MCF 10A (cell line): ENCODE data around the gene ORC4. TPM values are rescaled to one million over a fixed set of nuclear protein-coding genes. Genes with fewer than 3 reads are reported as not detected.
A peak's percentile ranks its signal among the peaks of the same experiment; 100 is the strongest.

Experiments used
- BruUV-seq: library from RNA; stranded (reverse); fragments of 400-500 nt; replicated peaks from 2 replicates; lab custom pipeline; 2021; lab: Mats Ljungman, UMichigan
- CTCF ChIA-PET: fragments of 300-600 bp; sonication (Branson Sonifier 250); formaldehyde crosslinking; extraction: SDS; loops from one replicate; lab custom pipeline; 2021; ENCODE audit warnings: antibody characterized with exemption, inconsistent platforms; lab: Yijun Ruan, JAX
- POLR2A ChIA-PET: fragments of 300-600, 350-650 bp; sonication (Branson Sonifier 250); formaldehyde crosslinking; extraction: SDS; loops from one replicate; lab custom pipeline; 2020; ENCODE audit warnings: antibody characterized with exemption, inconsistent platforms; lab: Yijun Ruan, JAX
- DNase-seq: peaks from one replicate; pipeline ENCODE4 v3.0.0-alpha.2; 2018; ENCODE audit not compliant: unreplicated experiment
- H3K27ac Mint-ChIP-seq: one replicate; pipeline ENCODE4 v1.8.0; 2022; ENCODE audit warnings: mild to moderate bottlenecking, low read depth, mixed read lengths; ENCODE audit not compliant: unreplicated experiment
- H3K27me3 Mint-ChIP-seq: one replicate; pipeline ENCODE4 v1.8.0; 2022; ENCODE audit warnings: mixed read lengths; ENCODE audit not compliant: insufficient read depth, unreplicated experiment
- H3K36me3 Mint-ChIP-seq: one replicate; pipeline ENCODE4 v1.8.0; 2022; ENCODE audit warnings: mild to moderate bottlenecking, moderate library complexity, mixed read lengths; ENCODE audit not compliant: insufficient read depth, unreplicated experiment
- H3K4me1 Mint-ChIP-seq: one replicate; pipeline ENCODE4 v1.8.0; 2022; ENCODE audit warnings: mixed read lengths; ENCODE audit not compliant: insufficient read depth, unreplicated experiment
- H3K4me3 Mint-ChIP-seq: one replicate; pipeline ENCODE4 v1.8.0; 2022; ENCODE audit warnings: mild to moderate bottlenecking, moderate library complexity, mixed read lengths; ENCODE audit not compliant: unreplicated experiment
- H3K9me3 Mint-ChIP-seq: one replicate; pipeline ENCODE4 v1.8.0; 2022; ENCODE audit warnings: mixed read lengths; ENCODE audit not compliant: unreplicated experiment
- CTCF ChIP-seq: fragments of 200-600 bp; IDR thresholded peaks from one replicate; pipeline ENCODE4 v1.8.0; 2022; ENCODE audit warnings: antibody characterized with exemption, mild to moderate bottlenecking; ENCODE audit not compliant: unreplicated experiment
- intact Hi-C: fragments of 100-400 bp; cut with micrococcal nuclease; formaldehyde crosslinking; loops from 2 replicates; pipeline ENCODE4 v1.14.1; 2022
- total RNA-seq: library from RNA; stranded (reverse); gene quantifications from 2 replicates; pipeline ENCODE4 v1.2.3, GENCODE V29; 2022

The ORC4 gene
- total RNA-seq, 1 experiment from 2014 or later, result 53.3 TPM

- no peaks in the 10 kb centered on the region for H3K4me1 Mint-ChIP-seq
- H3K36me3 Mint-ChIP-seq, result no peaks in the 10 kb centered on the region
- H3K27me3 Mint-ChIP-seq, result no peaks in the 10 kb centered on the region
- H3K27ac Mint-ChIP-seq, result no peak overlapping the region
- H3K9me3 Mint-ChIP-seq, result no peaks in the 10 kb centered on the region
- DNase-seq, result no peak
- TF ChIP-seq CTCF, result no peak
- CTCF ChIA-PET, result no interaction called here
- no peak overlapping the region for H3K4me3 Mint-ChIP-seq
- POLR2A ChIA-PET, result no interaction called here
- intact Hi-C loops, result no loop called here
- no TSS peak for BruUV-seq
These were observed 28.1 kb upstream of the ORC4 start for GRCh38 chr2:148048475-148049221.

- DNase-seq, result no peak
- H3K4me3 Mint-ChIP-seq, result no peak overlapping the region
- no peaks in the 10 kb centered on the region for H3K4me1 Mint-ChIP-seq
- H3K27ac Mint-ChIP-seq, result no peak overlapping the region
- intact Hi-C loops, result no loop called here
- ChIA-PET POLR2A (interaction anchor here (0.6 kb wide), 1 partner anchor 344 kb away, joined by 3 read pairs; no protein-coding TSS in a partner anchor), CTCF (no interaction called here)
- H3K9me3 Mint-ChIP-seq, result no peaks in the 10 kb centered on the region
- TF ChIP-seq CTCF, result no peak
- peaks cover 1% of the 10 kb centered on the region for H3K36me3 Mint-ChIP-seq
- TSS peak; percentile 12 for BruUV-seq
- H3K27me3 Mint-ChIP-seq, result no peaks in the 10 kb centered on the region
These were observed 26.3 kb upstream of the ORC4 start for GRCh38 chr2:148046802-148047201.

- CTCF ChIA-PET, result no interaction called here
- Mint-ChIP-seq H3K27ac (no peak overlapping the region), H3K27me3 (no peaks in the 10 kb centered on the region), H3K4me3 (no peak overlapping the region), H3K4me1 (no peaks in the 10 kb centered on the region), H3K9me3 (no peaks in the 10 kb centered on the region), H3K36me3 (peaks cover 6% of the 10 kb centered on the region)
- BruUV-seq, result no TSS peak
- intact Hi-C loops, result no loop called here
- POLR2A ChIA-PET, result interaction anchor here (0.5 kb wide), 1 partner anchor 69 kb away, joined by 3 read pairs; no protein-coding TSS in a partner anchor
- no peak for DNase-seq
- no peak for TF ChIP-seq CTCF
These were observed 23.8 kb upstream of the ORC4 start for GRCh38 chr2:148044322-148044721.

GRCh38 chr2:148042219-148042618 lies 21.7 kb upstream of the ORC4 start:
- H3K9me3 Mint-ChIP-seq, result no peaks in the 10 kb centered on the region
- no TSS peak for BruUV-seq
- peaks cover 6% of the 10 kb centered on the region for H3K36me3 Mint-ChIP-seq

More at GRCh38 chr2:148042219-148042618, 21.7 kb upstream of the ORC4 start:
- H3K27me3 Mint-ChIP-seq, result no peaks in the 10 kb centered on the region
- no peak overlapping the region for H3K4me3 Mint-ChIP-seq
- POLR2A ChIA-PET, result no interaction called here
- intact Hi-C loops, result no loop called here
- DNase-seq, result no peak
- CTCF ChIA-PET, result no interaction called here
- TF ChIP-seq CTCF, result no peak
- H3K4me1 Mint-ChIP-seq, result no peaks in the 10 kb centered on the region
- no peak overlapping the region for H3K27ac Mint-ChIP-seq
